Activated CD8-positive, alpha-beta T cell treated with anti-CD3 and anti-CD28 coated beads for 36 hours (primary cell): Measurements from ENCODE around the gene SETBP1. TPM values are rescaled to one million over a fixed set of nuclear protein-coding genes. Genes with fewer than 3 reads are reported as not detected.

Source experiments
- ATAC-seq: fragments of 200-7000 bp; cut with Tn5 transposase; one replicate; pipeline ENCODE4 v1.10.0; 2021; ENCODE audit warnings: mild to moderate bottlenecking, moderate library complexity
- CTCF ChIA-PET: fragments of 350-600 bp; sonication (Branson Sonifier 250); formaldehyde crosslinking; loops from one replicate; lab custom pipeline; 2021; ENCODE audit warnings: antibody characterized with exemption; lab: Charles Lee
- POLR2A ChIA-PET: fragments of 350-600 bp; sonication (Branson Sonifier 250); formaldehyde crosslinking; loops from one replicate; lab custom pipeline; 2021; ENCODE audit warnings: antibody characterized with exemption; lab: Charles Lee
- DNase-seq: peaks from one replicate; pipeline ENCODE4 v3.0.0-alpha.2; 2020
- H3K27ac Mint-ChIP-seq: one replicate; pipeline ENCODE4 v1.8.0; 2021; ENCODE audit warnings: mild to moderate bottlenecking, mixed read lengths
- H3K27me3 Mint-ChIP-seq: one replicate; pipeline ENCODE4 v1.8.0; 2021; ENCODE audit warnings: mixed read lengths
- H3K36me3 Mint-ChIP-seq: one replicate; pipeline ENCODE4 v1.8.0; 2021; ENCODE audit warnings: low read depth, mixed read lengths
- H3K4me1 Mint-ChIP-seq: one replicate; pipeline ENCODE4 v1.8.0; 2021; ENCODE audit warnings: low read depth, mixed read lengths
- H3K4me3 Mint-ChIP-seq: one replicate; pipeline ENCODE4 v1.8.0; 2021; ENCODE audit warnings: mild to moderate bottlenecking, moderate library complexity, mixed read lengths
- H3K9me3 Mint-ChIP-seq: one replicate; pipeline ENCODE4 v1.8.0; 2021; ENCODE audit warnings: mixed read lengths
- intact Hi-C: fragments of 100-400 bp; cut with micrococcal nuclease; formaldehyde crosslinking; loops from one replicate; pipeline ENCODE4 v1.10.0; 2022
- total RNA-seq, 2 experiments: library from RNA; stranded (reverse); gene quantifications; one replicate each; pipeline ENCODE4 v1.2.3, GENCODE V29; 2021
- TF ChIP-seq, protein P1 (sequence below): fragments of 200-600 bp; IDR thresholded peaks from one replicate; pipeline ENCODE4 v1.8.0; 2022; ENCODE audit warnings: antibody characterized with exemption, mild to moderate bottlenecking

SETBP1 gene
- total RNA-seq, 2 experiments from 2014 or later: 10.2 to 10.4 TPM

DNA sequence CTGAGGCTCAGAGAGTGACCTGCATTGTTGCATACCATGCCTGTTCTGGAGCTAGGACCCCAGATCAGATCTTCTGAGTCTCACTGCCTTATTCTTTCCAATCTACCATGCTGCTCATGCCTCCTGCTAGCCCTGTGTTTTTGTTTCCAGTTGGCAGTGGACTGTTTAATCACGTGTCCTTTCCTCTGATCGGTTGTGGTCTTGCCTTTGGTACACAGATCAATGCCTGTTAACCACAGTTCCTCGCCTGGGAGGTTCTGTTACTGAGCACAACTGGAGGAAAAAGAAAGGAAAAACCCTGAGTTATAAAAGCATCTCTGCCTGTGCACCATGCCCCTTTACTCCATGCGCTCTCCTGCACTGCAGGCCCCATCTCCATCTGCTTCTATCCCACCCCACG, 329.1 kb downstream of the SETBP1 start:
- H3K27me3 Mint-ChIP-seq: no peaks in the 10 kb centered on the region
- H3K27ac Mint-ChIP-seq: no peak overlapping the region
- H3K36me3 Mint-ChIP-seq: no peaks in the 10 kb centered on the region
- ChIA-PET POLR2A (interaction anchor here (0.6 kb wide), 1 partner anchor 296 kb away, joined by 3 read pairs; no protein-coding TSS in a partner anchor), CTCF (no interaction called here)
- no peaks in the 10 kb centered on the region for H3K9me3 Mint-ChIP-seq
- TF ChIP-seq, protein P1, sequence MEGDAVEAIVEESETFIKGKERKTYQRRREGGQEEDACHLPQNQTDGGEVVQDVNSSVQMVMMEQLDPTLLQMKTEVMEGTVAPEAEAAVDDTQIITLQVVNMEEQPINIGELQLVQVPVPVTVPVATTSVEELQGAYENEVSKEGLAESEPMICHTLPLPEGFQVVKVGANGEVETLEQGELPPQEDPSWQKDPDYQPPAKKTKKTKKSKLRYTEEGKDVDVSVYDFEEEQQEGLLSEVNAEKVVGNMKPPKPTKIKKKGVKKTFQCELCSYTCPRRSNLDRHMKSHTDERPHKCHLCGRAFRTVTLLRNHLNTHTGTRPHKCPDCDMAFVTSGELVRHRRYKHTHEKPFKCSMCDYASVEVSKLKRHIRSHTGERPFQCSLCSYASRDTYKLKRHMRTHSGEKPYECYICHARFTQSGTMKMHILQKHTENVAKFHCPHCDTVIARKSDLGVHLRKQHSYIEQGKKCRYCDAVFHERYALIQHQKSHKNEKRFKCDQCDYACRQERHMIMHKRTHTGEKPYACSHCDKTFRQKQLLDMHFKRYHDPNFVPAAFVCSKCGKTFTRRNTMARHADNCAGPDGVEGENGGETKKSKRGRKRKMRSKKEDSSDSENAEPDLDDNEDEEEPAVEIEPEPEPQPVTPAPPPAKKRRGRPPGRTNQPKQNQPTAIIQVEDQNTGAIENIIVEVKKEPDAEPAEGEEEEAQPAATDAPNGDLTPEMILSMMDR: no peak
- no peak overlapping the region for H3K4me3 Mint-ChIP-seq
- intact Hi-C loops: no loop called here
- H3K4me1 Mint-ChIP-seq: peaks cover 15% of the 10 kb centered on the region
- DNase-seq (no peak), ATAC-seq (no peak)

DNA sequence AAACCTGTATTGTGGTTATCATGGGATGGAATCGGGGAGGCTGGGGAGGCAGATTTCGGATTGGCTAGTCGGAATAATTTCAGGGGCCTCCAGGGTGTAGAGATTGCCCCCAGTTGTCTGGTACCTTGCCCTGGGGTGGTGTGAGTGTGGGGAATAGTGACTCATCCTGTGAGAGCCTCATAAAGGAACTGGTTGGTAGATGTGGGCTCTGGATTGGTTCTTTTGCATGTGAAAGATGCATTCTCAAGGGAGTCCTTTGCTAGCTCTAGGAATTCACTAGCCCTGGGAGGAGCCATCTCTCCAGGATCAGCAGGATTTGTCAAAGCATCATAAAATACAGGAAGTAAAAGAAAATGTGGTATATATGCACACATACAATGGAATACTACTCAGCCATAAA, 331.6 kb downstream of the SETBP1 start:
- no peak overlapping the region for H3K4me3 Mint-ChIP-seq
- intact Hi-C loops: no loop called here
- peaks cover 15% of the 10 kb centered on the region for H3K4me1 Mint-ChIP-seq
- H3K27me3 Mint-ChIP-seq: no peaks in the 10 kb centered on the region
- POLR2A ChIA-PET: no interaction called here
- no peaks in the 10 kb centered on the region for H3K9me3 Mint-ChIP-seq
- no peak overlapping the region for H3K27ac Mint-ChIP-seq
- TF ChIP-seq, protein P1: no peak
- ATAC-seq: no peak
- CTCF ChIA-PET: no interaction called here
- DNase-seq: no peak
- H3K36me3 Mint-ChIP-seq: no peaks in the 10 kb centered on the region

DNA sequence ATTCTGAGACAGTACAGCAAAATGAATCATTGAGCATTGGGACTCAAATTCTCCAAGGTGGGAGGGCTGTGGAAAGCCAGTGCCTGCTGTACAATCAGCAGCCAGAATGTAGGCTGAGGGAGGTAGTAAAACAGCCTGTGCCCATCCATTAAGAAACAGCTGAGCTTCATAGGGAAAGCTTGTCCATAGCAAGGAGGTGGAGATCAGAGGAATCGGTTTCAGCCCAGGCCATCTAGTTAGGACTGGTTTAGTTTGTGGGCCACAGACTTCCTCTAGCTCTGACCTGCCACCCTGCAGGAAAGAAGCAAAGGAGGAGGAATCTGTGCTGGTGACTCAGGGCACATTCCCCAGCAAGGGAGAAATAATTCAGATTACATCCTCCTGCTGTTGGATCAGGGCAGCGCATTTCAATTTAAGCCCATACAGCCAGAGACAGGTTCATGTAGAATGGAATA, 333.4 kb downstream of the SETBP1 start:
- ChIA-PET POLR2A (no interaction called here), CTCF (no interaction called here)
- ATAC-seq (no peak), DNase-seq (no peak)
- H3K4me1 Mint-ChIP-seq: peaks cover 9% of the 10 kb centered on the region
- intact Hi-C loops: no loop called here
- no peaks in the 10 kb centered on the region for H3K36me3 Mint-ChIP-seq
- TF ChIP-seq, protein P1: no peak
- no peaks in the 10 kb centered on the region for H3K9me3 Mint-ChIP-seq
- no peak overlapping the region for H3K4me3 Mint-ChIP-seq
- H3K27me3 Mint-ChIP-seq: no peaks in the 10 kb centered on the region
- H3K27ac Mint-ChIP-seq: no peak overlapping the region

DNA sequence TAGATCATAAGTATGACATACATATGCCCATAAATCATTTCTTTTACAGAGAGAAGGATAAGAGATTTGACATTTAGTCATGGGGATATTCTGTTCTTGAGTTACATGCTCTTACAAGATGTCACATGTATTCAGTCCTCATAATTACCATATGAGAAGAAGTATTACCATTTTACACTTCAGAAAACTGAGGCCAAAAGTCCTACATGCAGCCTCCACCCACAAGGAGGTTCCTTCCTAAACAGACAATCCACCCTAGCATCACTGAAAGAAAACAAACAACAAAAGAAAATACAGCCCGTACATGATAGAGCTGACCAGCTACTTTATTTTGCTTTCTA, 335.1 kb downstream of the SETBP1 start:
- TF ChIP-seq, protein P1: no peak
- Mint-ChIP-seq H3K27me3 (no peaks in the 10 kb centered on the region), H3K27ac (no peak overlapping the region), H3K9me3 (no peaks in the 10 kb centered on the region), H3K36me3 (no peaks in the 10 kb centered on the region), H3K4me3 (no peak overlapping the region), H3K4me1 (no peaks in the 10 kb centered on the region)
- intact Hi-C loops: no loop called here
- DNase-seq: no peak
- ATAC-seq: no peak
- ChIA-PET CTCF (no interaction called here), POLR2A (no interaction called here)

DNA sequence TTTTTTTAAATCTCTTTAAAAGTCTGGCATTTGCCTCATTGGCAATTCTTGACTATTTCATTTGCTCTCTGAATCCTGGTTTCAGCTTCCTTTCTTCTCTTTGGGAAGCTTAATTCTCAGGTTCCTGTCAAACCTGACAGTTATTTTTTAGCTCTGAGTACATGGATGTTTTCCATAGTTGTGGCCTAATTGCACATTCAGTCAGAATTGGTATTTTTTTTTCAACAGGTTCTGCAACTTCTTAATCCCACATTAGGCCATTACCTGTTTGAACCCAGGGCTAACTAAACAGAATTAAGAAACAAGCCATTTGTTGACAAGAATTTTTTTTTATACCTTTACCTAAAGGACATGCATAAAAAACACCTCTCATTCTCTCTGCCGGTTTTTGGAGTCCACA, 338.8 kb downstream of the SETBP1 start:
- ATAC-seq (no peak), DNase-seq (no peak)
- CTCF ChIA-PET: interaction anchor here (1.2 kb wide), 1 partner anchor 11 kb away, joined by 3 read pairs; no protein-coding TSS in a partner anchor
- Mint-ChIP-seq H3K4me1 (no peaks in the 10 kb centered on the region), H3K36me3 (no peaks in the 10 kb centered on the region), H3K27me3 (no peaks in the 10 kb centered on the region), H3K27ac (no peak overlapping the region), H3K9me3 (no peaks in the 10 kb centered on the region), H3K4me3 (no peak overlapping the region)
- TF ChIP-seq, protein P1: no peak
- intact Hi-C loops: no loop called here
- POLR2A ChIA-PET: no interaction called here
